GM18868 (cell line): ENCODE results near the gene PCDHB6.
"Not testable (repeated sequence)": the region's sequence is repeated elsewhere in the genome, so short reads cannot be mapped to it uniquely, and the experiment has no call there.

Experiments
- ATAC-seq: cut with Tn5 transposase; IDR thresholded peaks from one replicate; pipeline ENCODE4 v1.9.1; 2021; ENCODE audit warnings: mild to moderate bottlenecking, moderate library complexity; ENCODE audit not compliant: unreplicated experiment

PCDHB6 gene

DNA sequence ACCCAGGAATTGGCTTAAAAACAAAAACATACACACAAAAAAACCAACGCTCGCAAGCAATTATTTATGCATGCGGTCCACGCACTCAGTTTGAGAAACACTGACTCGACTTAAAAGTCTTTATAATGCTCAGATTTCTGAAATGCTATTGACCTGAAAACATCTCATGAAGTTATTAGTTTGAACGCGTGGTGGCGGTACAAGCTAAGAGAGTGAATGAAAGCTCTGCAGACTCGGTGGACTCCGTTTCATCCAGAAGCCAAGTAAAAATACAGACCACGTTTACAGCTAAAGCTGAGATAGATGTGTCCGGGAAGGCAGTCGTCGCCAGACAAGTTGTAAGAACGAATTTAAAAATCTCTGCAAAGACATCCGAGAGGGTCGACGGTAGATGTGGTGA lies at the start of gene PCDHB6:
Gene PCDHB6, plus strand, starts transcription at position 246 of the 400 bp plus-strand sequence. CDS start 201 bp downstream, outside the sequence.
- ATAC-seq: no peak

DNA sequence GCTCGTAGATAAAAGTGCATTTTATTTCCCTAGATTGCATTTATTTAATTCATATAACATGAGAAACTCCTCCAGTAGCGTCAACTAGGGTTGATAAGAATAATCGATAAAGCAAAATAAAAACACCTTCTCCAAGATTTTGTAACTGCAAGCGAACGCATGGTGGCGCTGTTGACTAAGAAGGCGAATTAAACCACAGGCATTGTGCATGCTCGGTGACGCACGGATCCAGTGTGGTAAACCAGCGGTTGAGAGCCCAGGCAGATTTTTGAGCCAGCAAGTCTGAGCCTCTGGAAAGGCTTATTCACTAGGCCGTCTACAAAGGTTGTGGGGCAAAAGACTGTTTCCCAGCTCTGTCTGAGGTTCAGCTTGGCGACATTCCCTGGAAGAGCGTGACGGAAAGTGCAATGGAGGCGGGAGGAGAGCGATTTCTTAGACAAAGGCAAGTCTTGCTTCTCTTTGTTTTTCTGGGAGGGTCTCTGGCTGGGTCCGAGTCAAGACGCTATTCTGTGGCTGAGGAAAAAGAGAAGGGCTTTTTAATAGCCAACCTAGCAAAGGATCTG lies 49.5 kb upstream of the PCDHB6 start, which contains the start of gene PCDHB3:
Gene PCDHB3, plus strand, starts transcription at position 231 of the 563 bp plus-strand sequence. Its CDS starts 177 bp downstream, at position 408.
- ATAC-seq: no peak

- ATAC-seq: no peak
Observed at GRCh38 chr5:141101059-141101458, 48.8 kb upstream of the PCDHB6 start.

DNA sequence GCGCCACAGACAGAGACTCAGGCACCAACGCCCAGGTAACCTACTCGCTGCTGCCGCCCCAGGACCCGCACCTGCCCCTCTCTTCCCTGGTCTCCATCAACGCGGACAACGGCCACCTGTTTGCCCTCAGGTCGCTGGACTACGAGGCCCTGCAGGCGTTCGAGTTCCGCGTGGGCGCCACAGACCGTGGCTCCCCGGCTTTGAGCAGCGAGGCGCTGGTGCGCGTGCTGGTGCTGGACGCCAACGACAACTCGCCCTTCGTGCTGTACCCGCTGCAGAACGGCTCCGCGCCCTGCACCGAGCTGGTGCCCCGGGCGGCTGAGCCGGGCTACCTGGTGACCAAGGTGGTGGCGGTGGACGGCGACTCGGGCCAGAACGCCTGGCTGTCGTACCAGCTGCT lies 47.8 kb upstream of the PCDHB6 start:
- ATAC-seq: not testable (repeated sequence)

- not testable (repeated sequence) for ATAC-seq
Observed at GRCh38 chr5:141102471-141102870, 47.4 kb upstream of the PCDHB6 start.

DNA sequence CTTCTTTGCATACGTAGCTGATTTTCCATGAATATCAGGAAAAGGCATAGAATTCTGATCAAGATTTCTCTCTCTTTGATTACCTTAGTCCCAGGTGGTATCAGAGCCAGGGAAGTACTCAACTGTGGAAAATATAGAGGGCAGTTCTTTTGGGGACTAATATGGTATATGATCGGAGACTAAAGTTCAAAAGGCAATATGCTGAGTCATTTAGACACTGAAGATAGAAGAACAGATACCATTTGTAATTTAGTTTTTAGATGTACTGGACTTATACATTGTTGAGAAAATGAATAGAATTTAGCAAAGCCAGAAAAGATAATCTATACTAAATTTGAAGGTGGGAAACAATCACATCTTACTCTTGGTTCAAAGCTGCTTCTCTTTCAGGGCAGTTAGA lies 44.5 kb upstream of the PCDHB6 start:
- ATAC-seq: no peak

GRCh38 chr5:141119250-141119649 lies 30.6 kb upstream of the PCDHB6 start:
- no peak for ATAC-seq

GRCh38 chr5:141121563-141121962 lies 28.3 kb upstream of the PCDHB6 start, which contains the start of gene PCDHB4:
Gene PCDHB4, plus strand, starts transcription at chr5:141121818. Its CDS starts 181 bp downstream, at chr5:141121999.
- no peak for ATAC-seq

- no peak for ATAC-seq
Observed at GRCh38 chr5:141121985-141122384, 27.9 kb upstream of the PCDHB6 start.

DNA sequence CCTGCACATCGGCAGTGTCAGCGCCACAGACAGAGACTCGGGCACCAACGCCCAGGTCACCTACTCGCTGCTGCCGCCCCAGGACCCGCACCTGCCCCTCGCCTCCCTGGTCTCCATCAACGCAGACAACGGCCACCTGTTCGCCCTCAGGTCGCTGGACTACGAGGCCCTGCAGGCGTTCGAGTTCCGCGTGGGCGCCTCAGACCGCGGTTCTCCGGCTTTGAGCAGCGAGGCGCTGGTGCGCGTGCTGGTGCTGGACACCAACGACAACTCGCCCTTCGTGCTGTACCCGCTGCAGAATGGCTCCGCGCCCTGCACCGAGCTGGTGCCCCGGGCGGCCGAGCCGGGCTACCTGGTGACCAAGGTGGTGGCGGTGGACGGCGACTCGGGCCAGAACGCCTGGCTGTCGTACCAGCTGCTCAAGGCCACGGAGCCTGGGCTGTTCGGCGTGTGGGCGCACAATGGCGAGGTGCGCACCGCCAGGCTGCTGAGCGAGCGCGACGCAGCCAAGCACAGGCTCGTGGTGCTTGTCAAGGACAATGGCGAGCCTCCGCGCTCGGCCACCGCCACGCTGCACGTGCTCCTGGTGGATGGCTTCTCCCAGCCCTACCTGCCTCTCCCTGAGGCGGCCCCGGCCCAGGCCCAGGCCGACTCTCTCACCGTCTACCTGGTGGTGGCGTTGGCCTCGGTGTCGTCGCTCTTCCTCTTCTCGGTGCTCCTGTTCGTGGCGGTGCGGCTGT lies 26.3 kb upstream of the PCDHB6 start:
- ATAC-seq: not testable (repeated sequence)

GRCh38 chr5:141127305-141127704 lies 22.6 kb upstream of the PCDHB6 start:
- ATAC-seq: no peak

- no peak for ATAC-seq
Observed at GRCh38 chr5:141135030-141135717, 14.7 kb upstream of the PCDHB6 start, which contains the start of gene PCDHB5. Gene PCDHB5, plus strand, starts transcription at chr5:141135206. Its CDS starts 229 bp downstream, at chr5:141135435.

- no peak for ATAC-seq
Observed at GRCh38 chr5:141135718-141136266, 14.1 kb upstream of the PCDHB6 start.

- ATAC-seq: not testable (repeated sequence)
Observed at GRCh38 chr5:141137346-141137745, 12.5 kb upstream of the PCDHB6 start.

DNA sequence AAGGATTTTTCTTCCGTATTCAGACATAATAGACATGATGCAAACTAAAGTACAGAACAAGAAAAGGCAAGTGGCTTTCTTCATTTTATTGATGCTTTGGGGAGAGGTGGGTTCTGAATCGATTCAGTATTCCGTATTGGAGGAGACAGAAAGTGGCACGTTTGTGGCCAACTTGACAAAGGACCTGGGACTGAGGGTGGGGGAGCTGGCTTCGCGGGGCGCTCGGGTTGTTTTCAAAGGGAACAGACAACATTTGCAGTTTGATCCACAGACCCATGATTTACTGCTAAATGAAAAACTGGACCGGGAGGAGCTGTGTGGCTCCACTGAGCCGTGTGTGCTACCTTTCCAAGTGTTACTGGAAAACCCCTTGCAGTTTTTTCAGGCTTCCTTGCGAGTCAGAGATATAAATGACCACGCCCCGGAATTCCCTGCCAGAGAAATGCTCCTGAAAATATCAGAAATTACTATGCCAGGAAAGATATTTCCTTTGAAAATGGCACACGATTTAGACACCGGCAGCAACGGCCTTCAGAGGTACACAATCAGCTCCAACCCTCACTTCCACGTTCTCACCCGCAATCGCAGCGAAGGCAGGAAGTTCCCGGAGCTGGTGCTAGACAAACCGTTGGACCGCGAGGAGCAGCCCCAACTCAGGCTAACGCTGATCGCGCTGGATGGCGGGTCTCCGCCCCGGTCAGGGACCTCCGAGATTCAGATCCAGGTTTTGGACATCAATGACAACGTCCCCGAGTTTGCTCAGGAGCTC lies 551 bp downstream of the PCDHB6 start:
- ATAC-seq: no peak

- no peak for ATAC-seq
Observed at GRCh38 chr5:141150993-141151325, 1.1 kb downstream of the PCDHB6 start.

GRCh38 chr5:141151632-141152031 lies 1.8 kb downstream of the PCDHB6 start:
- ATAC-seq: not testable (repeated sequence)

- not testable (repeated sequence) for ATAC-seq
Observed at GRCh38 chr5:141152096-141152495, 2.2 kb downstream of the PCDHB6 start.

GRCh38 chr5:141155540-141156374 lies 5.9 kb downstream of the PCDHB6 start:
- no peak for ATAC-seq

GRCh38 chr5:141157356-141157755 lies 7.5 kb downstream of the PCDHB6 start:
- not testable (repeated sequence) for ATAC-seq
